Astrocyte (in vitro differentiated cells and primary cell): Measurements from ENCODE around the gene GPHN. TPM values are rescaled to one million over a fixed set of nuclear protein-coding genes. Genes with fewer than 3 reads are reported as not detected.

ENCODE experiments used
- DNase-seq: peaks from one replicate; pipeline ENCODE4 v3.0.0-alpha.2; 2010; ENCODE audit warnings: low read depth
- FAIRE-seq: peaks from 2 replicates; lab custom pipeline; 2011; peaks lifted over from hg19 to GRCh38; lab: Jason Lieb, UNC
- H2AFZ ChIP-seq: 2 replicates; pipeline ENCODE4 v1.6.0; 2012; ENCODE audit warnings: low read depth, low read length, inconsistent platforms
- H3K27ac ChIP-seq: 2 replicates; pipeline ENCODE4 v1.5.1; 2011; ENCODE audit warnings: low read depth, low read length, inconsistent platforms
- H3K27me3 ChIP-seq: 2 replicates; pipeline ENCODE4 v1.6.0; 2011; ENCODE audit warnings: low read length, inconsistent platforms; ENCODE audit not compliant: insufficient read depth
- H3K36me3 ChIP-seq: 2 replicates; pipeline ENCODE4 v1.5.1; 2011; ENCODE audit warnings: low read length, inconsistent platforms; ENCODE audit not compliant: insufficient read depth
- H3K4me1 ChIP-seq: 2 replicates; pipeline ENCODE4 v1.5.1; 2011; ENCODE audit warnings: low read length, inconsistent platforms; ENCODE audit not compliant: insufficient read depth
- H3K4me2 ChIP-seq: 2 replicates; pipeline ENCODE4 v1.6.0; 2012; ENCODE audit warnings: low read length, inconsistent platforms
- H3K4me3 ChIP-seq: 2 replicates; pipeline ENCODE4 v1.5.1; 2011; ENCODE audit warnings: low read depth, mild to moderate bottlenecking, low read length, inconsistent platforms; ENCODE audit not compliant: insufficient read depth
- H3K79me2 ChIP-seq: 2 replicates; pipeline ENCODE4 v1.6.0; 2012; ENCODE audit warnings: mild to moderate bottlenecking, low read length, inconsistent platforms; ENCODE audit not compliant: insufficient read depth
- H3K9ac ChIP-seq: 2 replicates; pipeline ENCODE4 v1.6.0; 2012; ENCODE audit warnings: mild to moderate bottlenecking, low read length, inconsistent platforms
- H3K9me3 ChIP-seq: 2 replicates; pipeline ENCODE4 v1.5.1; 2012; ENCODE audit warnings: low read depth, mild to moderate bottlenecking, low read length, inconsistent platforms; ENCODE audit not compliant: insufficient read depth
- H4K20me1 ChIP-seq: 2 replicates; pipeline ENCODE4 v1.6.0; 2012; ENCODE audit warnings: low read length, inconsistent platforms; ENCODE audit not compliant: insufficient read depth
- H3K27ac Mint-ChIP-seq: one replicate; pipeline ENCODE4 v1.8.0; 2021; ENCODE audit warnings: mild to moderate bottlenecking, mixed read lengths; ENCODE audit not compliant: unreplicated experiment
- H3K27me3 Mint-ChIP-seq: one replicate; pipeline ENCODE4 v1.8.0; 2021; ENCODE audit warnings: low read depth, mixed read lengths; ENCODE audit not compliant: unreplicated experiment
- H3K36me3 Mint-ChIP-seq: one replicate; pipeline ENCODE4 v1.8.0; 2021; ENCODE audit warnings: low read depth, mixed read lengths; ENCODE audit not compliant: unreplicated experiment
- H3K4me1 Mint-ChIP-seq: one replicate; pipeline ENCODE4 v1.8.0; 2021; ENCODE audit warnings: low read depth, mixed read lengths; ENCODE audit not compliant: unreplicated experiment
- H3K4me3 Mint-ChIP-seq: one replicate; pipeline ENCODE4 v1.8.0; 2021; ENCODE audit warnings: mild to moderate bottlenecking, moderate library complexity, mixed read lengths; ENCODE audit not compliant: unreplicated experiment
- H3K9me3 Mint-ChIP-seq: one replicate; pipeline ENCODE4 v1.8.0; 2021; ENCODE audit warnings: mild to moderate bottlenecking, mixed read lengths; ENCODE audit not compliant: unreplicated experiment
- CTCF ChIP-seq: IDR thresholded peaks from 2 replicates; pipeline ENCODE4 v1.5.1; 2011; ENCODE audit warnings: low read depth, mild to moderate bottlenecking, inconsistent platforms, low read length, moderate library complexity; ENCODE audit not compliant: insufficient read depth
- EZH2 ChIP-seq: IDR thresholded peaks from 2 replicates; pipeline ENCODE4 v1.6.1; 2012; ENCODE audit warnings: mild to moderate bottlenecking, low read length, inconsistent platforms; ENCODE audit not compliant: insufficient read depth
- total RNA-seq: library from RNA; stranded (reverse); gene quantifications from 2 replicates; pipeline ENCODE4 v1.2.1, GENCODE V29; 2021

The GPHN gene
- total RNA-seq, 1 donor from 2014 or later, result 6.9 TPM

GRCh38 chr14:66595394-66595793 is 87.4 kb downstream of the GPHN start:
- Mint-ChIP-seq H3K4me3 (no peak overlapping the region), H3K27ac (no peak overlapping the region), H3K9me3 (no peaks in the 10 kb centered on the region), H3K4me1 (peaks cover 2% of the 10 kb centered on the region), H3K36me3 (no peaks in the 10 kb centered on the region), H3K27me3 (no peaks in the 10 kb centered on the region)
- TF ChIP-seq CTCF (no peak), EZH2 (no peak)
- FAIRE-seq, result no peak
- no peaks in the 10 kb centered on the region for H3K79me2 ChIP-seq
- no peak overlapping the region for H3K27ac ChIP-seq
- H4K20me1 ChIP-seq, result no peaks in the 10 kb centered on the region
- no peak overlapping the region for H3K9ac ChIP-seq
- no peak for DNase-seq
- no peaks in the 10 kb centered on the region for H3K9me3 ChIP-seq
- no peaks in the 10 kb centered on the region for H3K4me1 ChIP-seq
- H3K4me3 ChIP-seq, result no peak overlapping the region
- no peak overlapping the region for H3K4me2 ChIP-seq
- H2AFZ ChIP-seq, result no peak overlapping the region
- no peaks in the 10 kb centered on the region for H3K27me3 ChIP-seq
- H3K36me3 ChIP-seq, result no peaks in the 10 kb centered on the region

DNA sequence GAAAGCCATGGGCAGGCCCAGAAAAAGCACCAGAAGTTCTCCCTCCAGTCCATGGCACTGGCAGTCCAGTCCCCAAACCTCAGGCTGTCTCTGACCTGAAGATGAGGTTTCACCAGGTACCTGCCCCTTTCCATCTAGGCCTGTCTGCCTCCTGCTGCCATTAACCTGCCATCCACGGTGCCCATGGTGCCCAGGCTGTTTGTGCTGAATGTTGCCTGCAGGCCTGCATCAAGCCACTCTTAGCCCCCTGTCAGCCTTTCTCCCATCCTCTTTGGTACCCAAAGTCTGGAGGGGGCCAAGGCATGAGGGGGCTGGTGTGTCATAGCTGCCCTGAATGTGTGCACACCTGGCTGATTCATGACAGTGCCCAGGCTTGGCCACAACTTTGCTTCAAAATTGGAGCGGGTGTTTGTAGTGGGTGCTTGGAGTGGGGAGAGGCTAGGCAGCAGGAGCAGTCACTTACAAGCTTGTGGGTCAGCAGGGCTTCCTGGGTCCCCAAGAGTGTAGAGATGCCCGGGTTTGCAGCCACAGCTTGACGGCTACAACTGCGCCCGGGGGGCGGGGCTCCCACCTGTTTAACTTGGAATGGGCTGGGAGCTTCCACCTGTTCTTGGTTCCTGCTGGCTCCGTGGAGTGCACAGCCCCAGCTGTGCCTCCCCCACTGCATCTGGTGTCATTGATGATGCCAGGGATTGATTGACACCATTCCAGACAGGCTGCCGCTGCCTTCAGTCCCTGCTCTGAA is 88.5 kb downstream of the GPHN start:
- TF ChIP-seq EZH2 (no peak), CTCF (no peak)
- H3K9ac ChIP-seq, result no peak overlapping the region
- FAIRE-seq (no peak), DNase-seq (no peak)
- no peaks in the 10 kb centered on the region for H3K36me3 ChIP-seq
- no peak overlapping the region for H3K27ac ChIP-seq
- Mint-ChIP-seq H3K4me3 (no peak overlapping the region), H3K9me3 (no peaks in the 10 kb centered on the region), H3K4me1 (peaks cover 4% of the 10 kb centered on the region), H3K27ac (no peak overlapping the region), H3K27me3 (no peaks in the 10 kb centered on the region), H3K36me3 (no peaks in the 10 kb centered on the region)
- H4K20me1 ChIP-seq, result no peaks in the 10 kb centered on the region
- H3K79me2 ChIP-seq, result no peaks in the 10 kb centered on the region
- H3K27me3 ChIP-seq, result no peaks in the 10 kb centered on the region
- H2AFZ ChIP-seq, result no peak overlapping the region
- no peaks in the 10 kb centered on the region for H3K9me3 ChIP-seq
- H3K4me2 ChIP-seq, result no peak overlapping the region
- H3K4me1 ChIP-seq, result no peaks in the 10 kb centered on the region
- H3K4me3 ChIP-seq, result no peak overlapping the region

GRCh38 chr14:66600416-66600815 is 92.5 kb downstream of the GPHN start:
- H3K36me3 ChIP-seq, result no peaks in the 10 kb centered on the region
- FAIRE-seq (peak; percentile 52), DNase-seq (peak; percentile 70)

More at GRCh38 chr14:66600416-66600815, 92.5 kb downstream of the GPHN start:
- TF ChIP-seq EZH2, result no peak
- TF ChIP-seq CTCF, result no peak
- Histone ChIP-seq H3K4me2 (no peak overlapping the region), H3K4me3 (no peak overlapping the region), H3K9me3 (no peaks in the 10 kb centered on the region), H3K27me3 (no peaks in the 10 kb centered on the region), H3K4me1 (no peaks in the 10 kb centered on the region), H2AFZ (no peak overlapping the region), H3K27ac (no peak overlapping the region), H3K79me2 (no peaks in the 10 kb centered on the region), H4K20me1 (no peaks in the 10 kb centered on the region), H3K9ac (no peak overlapping the region)
- Mint-ChIP-seq H3K36me3 (no peaks in the 10 kb centered on the region), H3K27me3 (no peaks in the 10 kb centered on the region), H3K4me1 (peaks cover 4% of the 10 kb centered on the region), H3K9me3 (no peaks in the 10 kb centered on the region), H3K27ac (no peak overlapping the region), H3K4me3 (no peak overlapping the region)
